OCI-LY3 (cell line): ENCODE data around the gene R3HCC1L.
"Not testable (repeated sequence)": the region's sequence is repeated elsewhere in the genome, so short reads cannot be mapped to it uniquely, and the experiment has no call there.

ENCODE experiments used
- H2AFZ ChIP-seq: fragments of 200-600, 300-600 bp; shearing (Covaris generic); 2 replicates; pipeline ENCODE4 v1.6.0; 2014; ENCODE audit warnings: antibody characterized with exemption, low read depth, low read length
- H3K27ac ChIP-seq: fragments of 200-600, 300-600 bp; sonication (generic); 2 replicates; pipeline ENCODE4 v1.5.1; 2014; ENCODE audit warnings: mild to moderate bottlenecking, low read length, moderate library complexity, mixed read lengths
- H3K27me3 ChIP-seq: fragments of 200-600, 300-600 bp; sonication (generic); 2 replicates; pipeline ENCODE4 v1.6.1; 2014; ENCODE audit warnings: low read depth, low read length, mixed read lengths
- H3K36me3 ChIP-seq: fragments of 200-600, 300-600 bp; sonication (generic); replicated peaks from 2 replicates; pipeline ENCODE3; 2014; ENCODE audit warnings: low read depth, low read length, mixed read lengths
- H3K4me1 ChIP-seq: fragments of 300-600, 200-600 bp; sonication (generic); 2 replicates; pipeline ENCODE4 v1.6.1; 2014; ENCODE audit warnings: low read length, mixed read lengths
- H3K4me2 ChIP-seq: fragments of 200-600, 300-600 bp; sonication (generic); 2 replicates; pipeline ENCODE4 v1.6.1; 2014; ENCODE audit warnings: low read length, mixed read lengths
- H3K4me3 ChIP-seq: fragments of 300-600, 200-600 bp; sonication (generic); 2 replicates; pipeline ENCODE4 v1.5.1; 2014; ENCODE audit warnings: antibody characterized with exemption, mild to moderate bottlenecking, low read length, moderate library complexity
- H3K79me2 ChIP-seq: fragments of 300-600, 200-600 bp; shearing (Covaris generic); 2 replicates; pipeline ENCODE4 v1.6.1; 2014; ENCODE audit warnings: mild to moderate bottlenecking, low read length, mixed read lengths
- H3K9ac ChIP-seq: fragments of 300-600, 200-600 bp; shearing (Covaris generic); 2 replicates; pipeline ENCODE4 v1.6.0; 2014; ENCODE audit warnings: mild to moderate bottlenecking, low read length, moderate library complexity
- H3K9me3 ChIP-seq: fragments of 200-600, 300-600 bp; shearing (Covaris generic); 2 replicates; pipeline ENCODE4 v1.6.1; 2014; ENCODE audit warnings: low read length, mixed read lengths; ENCODE audit not compliant: insufficient read depth
- H4K20me1 ChIP-seq: fragments of 200-600, 300-600 bp; sonication (generic); 2 replicates; pipeline ENCODE4 v1.6.1; 2016; ENCODE audit warnings: low read length, mixed read lengths; ENCODE audit not compliant: insufficient read depth
- CTCF ChIP-seq: fragments of 200-600, 300-600 bp; sonication (generic); IDR thresholded peaks from 2 replicates; pipeline ENCODE4 v1.5.1; 2014; ENCODE audit warnings: antibody characterized with exemption, low read length, low read depth
- EZH2phosphoT487 ChIP-seq: fragments of 200-600 bp; shearing (Covaris generic); IDR thresholded peaks from 2 replicates; pipeline ENCODE4 v1.6.1; 2018; ENCODE audit warnings: antibody characterized with exemption, mixed run types, low read depth

Gene R3HCC1L

GRCh38 chr10:98172495-98172894 is 38.0 kb downstream of the R3HCC1L start:
- no peak overlapping the region for H3K4me2 ChIP-seq
- H3K4me1 ChIP-seq = no peaks in the 10 kb centered on the region
- H3K9me3 ChIP-seq = no peaks in the 10 kb centered on the region
- no peaks in the 10 kb centered on the region for H3K27me3 ChIP-seq
- no peak overlapping the region for H3K4me3 ChIP-seq
- no peak for TF ChIP-seq EZH2phosphoT487
- no peak for TF ChIP-seq CTCF
- H3K27ac ChIP-seq = no peak overlapping the region
- peaks cover 8% of the 10 kb centered on the region for H3K36me3 ChIP-seq
- no peaks in the 10 kb centered on the region; the same call in 1 of the 2 replicates for H3K79me2 ChIP-seq
- peaks cover 16% of the 10 kb centered on the region for H4K20me1 ChIP-seq
- no peak overlapping the region for H3K9ac ChIP-seq
- H2AFZ ChIP-seq = no peak overlapping the region

GRCh38 chr10:98173260-98173659 is 38.8 kb downstream of the R3HCC1L start:
- H3K27me3 ChIP-seq = no peaks in the 10 kb centered on the region
- TF ChIP-seq CTCF = no peak
- no peak for TF ChIP-seq EZH2phosphoT487
- no peaks in the 10 kb centered on the region for H3K4me1 ChIP-seq
- H3K4me3 ChIP-seq = no peak overlapping the region
- H2AFZ ChIP-seq = no peak overlapping the region
- no peaks in the 10 kb centered on the region; the same call in 1 of the 2 replicates for H3K79me2 ChIP-seq
- H3K9ac ChIP-seq = no peak overlapping the region
- peaks cover 8% of the 10 kb centered on the region for H3K36me3 ChIP-seq
- no peak overlapping the region for H3K4me2 ChIP-seq
- no peak overlapping the region for H3K27ac ChIP-seq
- H3K9me3 ChIP-seq = no peaks in the 10 kb centered on the region
- H4K20me1 ChIP-seq = peaks cover 16% of the 10 kb centered on the region

- H2AFZ ChIP-seq, H4K20me1 ChIP-seq, H3K27me3 ChIP-seq, H3K27ac ChIP-seq, H3K4me3 ChIP-seq, H3K9ac ChIP-seq, H3K79me2 ChIP-seq, H3K4me1 ChIP-seq, H3K36me3 ChIP-seq, H3K4me2 ChIP-seq, H3K9me3 ChIP-seq: not testable (repeated sequence)
These were observed 48.0 kb downstream of the R3HCC1L start for GRCh38 chr10:98182351-98182915.

- Histone ChIP-seq H2AFZ (no peak overlapping the region), H3K79me2 (peaks cover 5% of the 10 kb centered on the region; the same call in 1 of the 2 replicates), H3K4me1 (no peaks in the 10 kb centered on the region), H3K36me3 (peaks cover 6% of the 10 kb centered on the region), H3K27ac (no peak overlapping the region), H3K27me3 (no peaks in the 10 kb centered on the region), H3K4me2 (no peak overlapping the region), H3K9me3 (no peaks in the 10 kb centered on the region), H4K20me1 (no peaks in the 10 kb centered on the region), H3K9ac (no peak overlapping the region), H3K4me3 (no peak overlapping the region)
- no peak for TF ChIP-seq EZH2phosphoT487
- no peak for TF ChIP-seq CTCF
These were observed 52.2 kb downstream of the R3HCC1L start for GRCh38 chr10:98186681-98187080.

GRCh38 chr10:98190773-98191172 is 56.3 kb downstream of the R3HCC1L start:
- not testable (repeated sequence) for H3K9me3 ChIP-seq, H3K9ac ChIP-seq, H4K20me1 ChIP-seq, H2AFZ ChIP-seq, H3K79me2 ChIP-seq, H3K4me3 ChIP-seq, H3K4me2 ChIP-seq, H3K36me3 ChIP-seq, H3K27me3 ChIP-seq, H3K27ac ChIP-seq
- H3K4me1 ChIP-seq = peaks cover 13% of the 10 kb centered on the region
